A549 (cell line): ENCODE data around the gene AP5B1. TPM values are rescaled to one million over a fixed set of nuclear protein-coding genes. Genes with fewer than 3 reads are reported as not detected.
A peak's percentile ranks its signal among the peaks of the same experiment; 100 is the strongest.

Experiments
- ATAC-seq, 2 experiments: fragments of 200-7000 bp in 1 of 2; fragments of >200 bp in 1 of 2; cut with Nextera tagmentation in 1 of 2; cut with Tn5 transposase in 1 of 2; 3 replicates each; pipeline versions ENCODE4 v1.8.0 to v1.9.1; 2018 to 2020; ENCODE audit warnings: mild to moderate bottlenecking in 1 of 2, moderate library complexity in 1 of 2
- CTCF ChIA-PET: fragments of 300-600 bp; sonication (Branson Sonifier 250); formaldehyde crosslinking; extraction: SDS; loops from one replicate; lab custom pipeline; 2021; ENCODE audit warnings: antibody characterized with exemption, inconsistent platforms; lab: Yijun Ruan, JAX
- POLR2A ChIA-PET: fragments of 350-600 bp; formaldehyde crosslinking; extraction: SDS; loops from one replicate; lab custom pipeline; 2021; ENCODE audit warnings: antibody characterized with exemption, inconsistent platforms; lab: Yijun Ruan, JAX
- DNase-seq, 2 experiments: peaks; one replicate each; pipeline versions ENCODE4 v3.0.0 to v3.0.0-alpha.2; 2011 to 2016; ENCODE audit warnings: low read depth in 1 of 2, low spot score in 1 of 2
- FAIRE-seq: peaks from 2 replicates; lab custom pipeline; 2011; peaks lifted over from hg19 to GRCh38; lab: Jason Lieb, UNC
- H3K27ac ChIP-seq, 2 experiments: fragments of >200 bp; sonication (Bioruptor Twin); formaldehyde crosslinking; 3 replicates each; pipeline ENCODE4 v1.5.1; 2016 to 2017
- H3K4me1 ChIP-seq: fragments of >200 bp; sonication (Bioruptor Twin); formaldehyde crosslinking; 3 replicates; pipeline ENCODE4 v1.6.1; 2016
- H3K4me2 ChIP-seq: fragments of >200 bp; sonication (Bioruptor Twin); formaldehyde crosslinking; 3 replicates; pipeline ENCODE4 v1.6.1; 2016
- H3K4me3 ChIP-seq: fragments of >200 bp; sonication (Bioruptor Twin); formaldehyde crosslinking; 3 replicates; pipeline ENCODE4 v1.5.1; 2016
- H3K9me3 ChIP-seq: fragments of >200 bp; sonication (Bioruptor Twin); formaldehyde crosslinking; 3 replicates; pipeline ENCODE4 v1.6.1; 2016
- BHLHE40 ChIP-seq: IDR thresholded peaks from 2 replicates; pipeline ENCODE4 v1.6.1; 2012; ENCODE audit warnings: low read depth, low read length, inconsistent platforms
- CEBPB ChIP-seq, 2 experiments: fragments of >200 bp in 1 of 2; sonication (Bioruptor Twin) in 1 of 2; formaldehyde crosslinking in 1 of 2; IDR thresholded peaks; 2 replicates each; pipeline ENCODE4 v1.6.1; 2012 to 2016
- CHD2 ChIP-seq: fragments of 150-350 bp; IDR thresholded peaks from 2 replicates; pipeline ENCODE4 v1.6.1; 2014; ENCODE audit warnings: low read length; ENCODE audit not compliant: partially characterized antibody
- CHD4 ChIP-seq: fragments of 200-600 bp; sonication (generic); IDR thresholded peaks from 2 replicates; pipeline ENCODE4 v1.6.1; 2016; ENCODE audit warnings: antibody characterized with exemption, mild to moderate bottlenecking, borderline replicate concordance
- EHF ChIP-seq: fragments of 250-450 bp; sonication (Bioruptor Pico); IDR thresholded peaks from 2 replicates; pipeline ENCODE4 v1.5.0; 2020; ENCODE audit warnings: mild to moderate bottlenecking
- EHMT2 ChIP-seq: fragments of 200-600 bp; sonication (generic); IDR thresholded peaks from 2 replicates; pipeline ENCODE4 v1.6.1; 2016; ENCODE audit warnings: antibody characterized with exemption, low read depth, mild to moderate bottlenecking, moderate library complexity
- ESRRA ChIP-seq: fragments of 150-350 bp; IDR thresholded peaks from 2 replicates; pipeline ENCODE4 v1.6.1; 2014; ENCODE audit warnings: mild to moderate bottlenecking, low read length, borderline replicate concordance
- FOSL2 ChIP-seq, 2 experiments: fragments of 450-650 bp in 1 of 2; fragments of >200 bp in 1 of 2; sonication (Bioruptor Twin) in 1 of 2; formaldehyde crosslinking; IDR thresholded peaks; 2 replicates each; pipeline versions ENCODE4 v1.5.0 to v1.6.1; 2016 to 2020; ENCODE audit warnings: mild to moderate bottlenecking in 1 of 2, moderate library complexity in 1 of 2
- FOXS1 ChIP-seq: fragments of 250-450 bp; sonication (Bioruptor Pico); IDR thresholded peaks from 2 replicates; pipeline ENCODE4 v1.5.0; 2020; ENCODE audit warnings: mild to moderate bottlenecking, moderate library complexity
- HDAC2 ChIP-seq: fragments of 200-600 bp; sonication (generic); IDR thresholded peaks from 2 replicates; pipeline ENCODE4 v1.6.1; 2016
- HOXA7 ChIP-seq: fragments of 250-450 bp; sonication (Bioruptor Pico); IDR thresholded peaks from 2 replicates; pipeline ENCODE4 v1.5.0; 2020; ENCODE audit warnings: mild to moderate bottlenecking, moderate library complexity
- HOXB13 ChIP-seq: fragments of 250-450 bp; sonication (Bioruptor Pico); IDR thresholded peaks from 2 replicates; pipeline ENCODE4 v1.5.0; 2020; ENCODE audit warnings: low read depth, mild to moderate bottlenecking, moderate library complexity
- HOXB5 ChIP-seq: fragments of 250-450 bp; sonication (Bioruptor Pico); IDR thresholded peaks from 2 replicates; pipeline ENCODE4 v1.5.0; 2020; ENCODE audit warnings: mild to moderate bottlenecking, moderate library complexity
- JUN ChIP-seq, 2 experiments: fragments of >200 bp; sonication (Bioruptor Twin); formaldehyde crosslinking; IDR thresholded peaks; 2 replicates in 1 of 2; 3 replicates in 1 of 2; pipeline ENCODE4 v1.6.1; 2016 to 2017
- JUNB ChIP-seq: fragments of >200 bp; sonication (Bioruptor Twin); formaldehyde crosslinking; IDR thresholded peaks from 2 replicates; pipeline ENCODE4 v1.6.1; 2016
- KDM5A ChIP-seq: fragments of 200-600 bp; sonication (generic); IDR thresholded peaks from 2 replicates; pipeline ENCODE4 v1.6.1; 2016; ENCODE audit warnings: antibody characterized with exemption, mild to moderate bottlenecking
- MAFK ChIP-seq: fragments of 450-650 bp; IDR thresholded peaks from 2 replicates; pipeline ENCODE4 v1.6.1; 2014; ENCODE audit not compliant: partially characterized antibody
- MAZ ChIP-seq: fragments of 150-350 bp; IDR thresholded peaks from 2 replicates; pipeline ENCODE4 v1.6.1; 2014; ENCODE audit warnings: antibody characterized with exemption, low read depth, low read length, borderline replicate concordance
- NFE2L2 ChIP-seq: fragments of 150-350 bp; conservative IDR thresholded peaks from 2 replicates; pipeline ENCODE4 v1.6.1; 2014; ENCODE audit warnings: low read length
- RARB ChIP-seq: fragments of 250-450 bp; sonication (Bioruptor Pico); IDR thresholded peaks from 2 replicates; pipeline ENCODE4 v1.8.0; 2021; ENCODE audit warnings: mild to moderate bottlenecking, moderate library complexity
- RCOR1 ChIP-seq: fragments of 150-350 bp; IDR thresholded peaks from 2 replicates; pipeline ENCODE4 v1.6.1; 2014; ENCODE audit warnings: antibody characterized with exemption, low read length, low read depth
- RFX5 ChIP-seq: fragments of 450-650 bp; IDR thresholded peaks from 2 replicates; pipeline ENCODE4 v1.7.1; 2014; ENCODE audit warnings: antibody characterized with exemption, mild to moderate bottlenecking, moderate library complexity
- TFCP2L1 ChIP-seq: fragments of 250-450 bp; sonication (Bioruptor Pico); IDR thresholded peaks from 2 replicates; pipeline ENCODE4 v1.5.0; 2021; ENCODE audit warnings: mild to moderate bottlenecking
- TP53 ChIP-seq: fragments of 250-450 bp; sonication (Bioruptor Pico); IDR thresholded peaks from 2 replicates; pipeline ENCODE4 v1.5.0; 2021; ENCODE audit warnings: mild to moderate bottlenecking, moderate library complexity
- ZFP36 ChIP-seq: fragments of 450-650 bp; IDR thresholded peaks from 2 replicates; pipeline ENCODE4 v1.6.1; 2014; ENCODE audit warnings: borderline replicate concordance; ENCODE audit not compliant: partially characterized antibody
- ZNF302 ChIP-seq: fragments of 250-450 bp; sonication (Bioruptor Pico); IDR thresholded peaks from 2 replicates; pipeline ENCODE4 v1.9.0; 2021; ENCODE audit warnings: inconsistent platforms, mild to moderate bottlenecking, moderate library complexity
- ZSCAN20 ChIP-seq: fragments of 250-450 bp; sonication (Bioruptor Pico); IDR thresholded peaks from 2 replicates; pipeline ENCODE4 v1.8.0; 2022; ENCODE audit warnings: mild to moderate bottlenecking, moderate library complexity
- WGBS: methylation state at CpG from one replicate; pipeline ENCODE4 v1.1.6; 2017; ENCODE audit errors: missing lambda C conversion rate; 5-methylcytosine and 5-hydroxymethylcytosine counted together
- polyA plus RNA-seq, 4 experiments: library from polyadenylated mRNA; depleted of rRNA in 3 of 4; stranded (reverse); fragments of >200 nt; fragmentation: RNase III in 1 of 4; extraction: RNeasy Plus Mini Kit Qiagen cat#74134 plus additional on column Dnase treatment in 1 of 4; gene quantifications; 2 replicates in 3 of 4; 3 replicates in 1 of 4; pipeline ENCODE4 v1.2.3, GENCODE V29; 2011 to 2017
- TF ChIP-seq, protein P1 (sequence below): fragments of >200 bp; sonication (Bioruptor Twin); formaldehyde crosslinking; IDR thresholded peaks from 3 replicates; pipeline ENCODE4 v1.5.1; 2016
- TF ChIP-seq, protein P2 (sequence below): fragments of 250-450 bp; sonication (Bioruptor Pico); IDR thresholded peaks from 2 replicates; pipeline ENCODE4 v1.5.0; 2020; ENCODE audit warnings: low read depth, mild to moderate bottlenecking, moderate library complexity

Gene AP5B1
- polyA plus RNA-seq, 2 of the 4 experiments (the other 2 are of a cell fraction) = 5.2 to 10.2 TPM

DNA sequence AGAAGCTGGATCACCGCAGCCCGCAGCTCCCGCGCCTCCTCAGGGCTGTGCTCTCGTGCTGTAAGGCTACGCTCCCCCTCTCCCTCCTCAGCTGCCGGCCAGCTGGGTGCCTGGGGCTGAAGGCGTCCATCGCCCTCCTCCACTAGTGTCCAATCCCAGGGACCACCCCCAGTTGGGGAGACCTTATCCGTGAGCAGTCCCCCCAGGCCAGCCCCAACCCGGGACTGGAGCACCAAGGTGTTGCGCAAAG lies 1.2 kb downstream of the AP5B1 start:
- TF ChIP-seq RCOR1 (no peak), RFX5 (no peak), HDAC2 (no peak), EHF (CRISPR knock-in tag) (no peak), CEBPB (IDR thresholded peaks at IDR 0.05) (0 out of 4 replicates have a peak, but pooled peaks of 1 of the 2 experiments have one; percentile 73), NFE2L2 (no peak), JUNB (no peak)
- no peak for DNase-seq
- no peak for FAIRE-seq
- POLR2A ChIA-PET = interaction anchor here (0.6 to 2.1 kb wide), 7 partner anchors 10 to 109 kb away, joined by 3 to 8 read pairs (median 4); partner anchors contain the start of genes FIBP, KAT5, MUS81 and RNASEH2C
- WGBS = 66% methylated on average over 8 of the region's 12 CpGs
- CTCF ChIA-PET = interaction anchor here (0.6 to 6.6 kb wide), 52 partner anchors 9 to 286 kb away, joined by 3 to 173 read pairs (median 5); partner anchors contain the start of genes CATSPER1, CCDC85B, CFL1 and KAT5
- Histone ChIP-seq H3K27ac (peak overlapping the region; percentile 93 to 98), H3K4me3 (peak overlapping the region; percentile 98), H3K4me1 (peaks cover 11% of the 10 kb centered on the region), H3K9me3 (no peaks in the 10 kb centered on the region), H3K4me2 (peak overlapping the region; percentile 99)
- ATAC-seq = peak in 1 of 2 experiments; percentile 1; a peak in 2 of 6 replicates

DNA sequence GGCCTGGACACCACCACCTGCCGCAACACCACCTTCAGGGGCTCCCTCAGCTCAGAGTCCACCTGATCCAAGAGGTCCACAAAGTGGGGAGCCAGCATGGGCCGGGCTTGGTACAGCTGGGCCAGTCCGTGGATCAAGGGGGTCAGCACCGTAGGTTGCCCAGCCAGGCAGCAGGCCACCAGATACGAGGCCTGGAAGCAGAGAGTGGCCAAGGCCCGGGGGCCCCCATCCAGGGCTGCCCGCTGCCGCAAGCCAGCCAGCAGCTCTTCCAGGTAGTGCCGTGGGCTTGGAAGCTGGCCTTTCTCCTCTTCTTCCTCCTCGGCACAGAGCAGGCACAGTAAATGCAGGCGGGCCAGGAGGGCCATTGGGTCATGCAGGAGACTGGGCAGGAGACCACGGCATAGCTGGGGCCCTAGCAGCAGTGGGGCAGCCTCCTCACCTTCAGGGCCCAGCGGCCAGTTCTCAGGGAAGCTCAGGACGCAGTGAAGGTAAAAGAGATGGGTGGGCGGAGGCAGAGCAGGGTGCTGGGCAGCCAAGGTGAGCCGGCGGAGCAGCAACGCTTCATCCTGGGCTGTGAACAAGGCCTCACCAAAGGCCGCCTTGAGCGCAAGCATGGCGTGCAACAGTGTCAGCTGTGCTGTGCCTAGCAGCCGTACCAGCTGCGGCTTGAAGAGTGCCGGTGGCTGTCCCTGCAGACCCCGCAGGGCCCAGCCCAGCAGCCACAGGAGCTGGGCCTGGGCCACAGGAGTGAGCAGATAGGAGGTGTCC lies 1.7 kb downstream of the AP5B1 start:
- H3K4me1 ChIP-seq = peaks cover 11% of the 10 kb centered on the region
- POLR2A ChIA-PET = interaction anchor here (0.6 to 2.1 kb wide), 5 partner anchors 20 to 109 kb away, joined by 3 to 8 read pairs (median 4); partner anchors contain the start of genes FIBP, MUS81 and RNASEH2C
- 90% methylated on average over 23 of the region's 25 CpGs for WGBS
- CTCF ChIA-PET = interaction anchor here (0.6 to 6.6 kb wide), 54 partner anchors 8 to 358 kb away, joined by 3 to 173 read pairs (median 4); partner anchors contain the start of genes CCDC85B, CFL1, FIBP and KAT5
- no peaks in the 10 kb centered on the region for H3K9me3 ChIP-seq
- TF ChIP-seq, protein P1, sequence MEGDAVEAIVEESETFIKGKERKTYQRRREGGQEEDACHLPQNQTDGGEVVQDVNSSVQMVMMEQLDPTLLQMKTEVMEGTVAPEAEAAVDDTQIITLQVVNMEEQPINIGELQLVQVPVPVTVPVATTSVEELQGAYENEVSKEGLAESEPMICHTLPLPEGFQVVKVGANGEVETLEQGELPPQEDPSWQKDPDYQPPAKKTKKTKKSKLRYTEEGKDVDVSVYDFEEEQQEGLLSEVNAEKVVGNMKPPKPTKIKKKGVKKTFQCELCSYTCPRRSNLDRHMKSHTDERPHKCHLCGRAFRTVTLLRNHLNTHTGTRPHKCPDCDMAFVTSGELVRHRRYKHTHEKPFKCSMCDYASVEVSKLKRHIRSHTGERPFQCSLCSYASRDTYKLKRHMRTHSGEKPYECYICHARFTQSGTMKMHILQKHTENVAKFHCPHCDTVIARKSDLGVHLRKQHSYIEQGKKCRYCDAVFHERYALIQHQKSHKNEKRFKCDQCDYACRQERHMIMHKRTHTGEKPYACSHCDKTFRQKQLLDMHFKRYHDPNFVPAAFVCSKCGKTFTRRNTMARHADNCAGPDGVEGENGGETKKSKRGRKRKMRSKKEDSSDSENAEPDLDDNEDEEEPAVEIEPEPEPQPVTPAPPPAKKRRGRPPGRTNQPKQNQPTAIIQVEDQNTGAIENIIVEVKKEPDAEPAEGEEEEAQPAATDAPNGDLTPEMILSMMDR = no peak
- TF ChIP-seq HOXA7 (CRISPR knock-in tag) (no peak), CHD2 (no peak), MAZ (no peak), ZSCAN20 (no peak), KDM5A (no peak), HDAC2 (no peak), ESRRA (no peak), ZFP36 (no peak), JUN (IDR thresholded peaks at IDR 0.05) (no peak), EHMT2 (no peak), ZNF302 (CRISPR knock-in tag) (no peak), RARB (CRISPR knock-in tag) (no peak), TP53 (CRISPR knock-in tag) (no peak), FOXS1 (CRISPR knock-in tag) (no peak), RFX5 (no peak)
- no peak for ATAC-seq
- DNase-seq = no peak
- peak overlapping the region; percentile 93 to 98 for H3K27ac ChIP-seq
- H3K4me3 ChIP-seq = peak overlapping the region; percentile 98
- FAIRE-seq = no peak
- peak overlapping the region; percentile 99 for H3K4me2 ChIP-seq

DNA sequence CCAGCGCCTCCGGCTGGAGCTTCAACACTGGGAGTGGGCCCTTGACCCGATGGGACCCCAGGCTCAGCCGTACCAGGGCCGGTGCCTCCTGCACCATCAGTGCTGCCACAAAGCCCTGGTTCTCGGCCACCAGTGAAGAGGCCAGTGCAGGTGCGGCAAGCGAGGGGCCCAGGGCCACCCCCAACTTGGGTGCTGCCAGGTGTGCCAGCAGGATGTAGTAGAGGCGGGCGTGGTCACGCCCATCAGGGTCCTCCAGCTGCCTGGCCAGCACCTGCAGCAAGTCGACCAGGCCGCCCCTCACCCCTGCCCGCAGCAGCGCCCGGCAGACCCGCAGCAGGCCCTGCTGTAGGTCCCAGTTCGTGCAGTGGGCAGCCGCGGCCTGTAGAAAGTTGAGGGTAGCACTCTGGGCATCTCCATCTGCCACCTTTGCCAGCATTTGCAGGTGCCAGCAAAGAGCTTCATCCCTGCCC lies 2.3 kb downstream of the AP5B1 start:
- FAIRE-seq (no peak), DNase-seq (no peak), ATAC-seq (no peak)
- Histone ChIP-seq H3K4me2 (no peak overlapping the region), H3K9me3 (no peaks in the 10 kb centered on the region), H3K4me1 (peaks cover 11% of the 10 kb centered on the region), H3K27ac (no peak overlapping the region), H3K4me3 (no peak overlapping the region)
- WGBS = 96% methylated on average over 10 of the region's 20 CpGs
- ChIA-PET CTCF (interaction anchor here (0.6 to 6.6 kb wide), 20 partner anchors 8 to 359 kb away, joined by 3 to 173 read pairs (median 5); partner anchors contain the start of genes FIBP, KAT5, MUS81 and RNASEH2C), POLR2A (no interaction called here)
- TF ChIP-seq ZSCAN20 (no peak), FOSL2 (IDR thresholded peaks at IDR 0.05) (no peak), FOSL2 (CRISPR knock-in tag; IDR thresholded peaks at IDR 0.05) (no peak), HOXA7 (CRISPR knock-in tag) (no peak), TFCP2L1 (CRISPR knock-in tag) (no peak), MAFK (no peak), FOXS1 (CRISPR knock-in tag) (no peak), JUN (IDR thresholded peaks at IDR 0.05) (no peak), EHF (CRISPR knock-in tag) (no peak), MAZ (no peak), HOXB13 (CRISPR knock-in tag) (no peak), CHD4 (no peak), HOXB5 (no peak), BHLHE40 (no peak), RFX5 (no peak)
- TF ChIP-seq, protein P2, sequence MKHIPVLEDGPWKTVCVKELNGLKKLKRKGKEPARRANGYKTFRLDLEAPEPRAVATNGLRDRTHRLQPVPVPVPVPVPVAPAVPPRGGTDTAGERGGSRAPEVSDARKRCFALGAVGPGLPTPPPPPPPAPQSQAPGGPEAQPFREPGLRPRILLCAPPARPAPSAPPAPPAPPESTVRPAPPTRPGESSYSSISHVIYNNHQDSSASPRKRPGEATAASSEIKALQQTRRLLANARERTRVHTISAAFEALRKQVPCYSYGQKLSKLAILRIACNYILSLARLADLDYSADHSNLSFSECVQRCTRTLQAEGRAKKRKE (CRISPR knock-in tag) = no peak
